ENCODE measurements around the gene FBXO22. TPM values are rescaled to one million over a fixed set of nuclear protein-coding genes. Genes with fewer than 3 reads are reported as not detected.

Gene FBXO22
- total and polyA plus RNA-seq, 2 of the 13 experiments (the other 11 are each of a cell fraction or from before 2014, with no cell fraction given): 45.7 to 112 TPM

DNA sequence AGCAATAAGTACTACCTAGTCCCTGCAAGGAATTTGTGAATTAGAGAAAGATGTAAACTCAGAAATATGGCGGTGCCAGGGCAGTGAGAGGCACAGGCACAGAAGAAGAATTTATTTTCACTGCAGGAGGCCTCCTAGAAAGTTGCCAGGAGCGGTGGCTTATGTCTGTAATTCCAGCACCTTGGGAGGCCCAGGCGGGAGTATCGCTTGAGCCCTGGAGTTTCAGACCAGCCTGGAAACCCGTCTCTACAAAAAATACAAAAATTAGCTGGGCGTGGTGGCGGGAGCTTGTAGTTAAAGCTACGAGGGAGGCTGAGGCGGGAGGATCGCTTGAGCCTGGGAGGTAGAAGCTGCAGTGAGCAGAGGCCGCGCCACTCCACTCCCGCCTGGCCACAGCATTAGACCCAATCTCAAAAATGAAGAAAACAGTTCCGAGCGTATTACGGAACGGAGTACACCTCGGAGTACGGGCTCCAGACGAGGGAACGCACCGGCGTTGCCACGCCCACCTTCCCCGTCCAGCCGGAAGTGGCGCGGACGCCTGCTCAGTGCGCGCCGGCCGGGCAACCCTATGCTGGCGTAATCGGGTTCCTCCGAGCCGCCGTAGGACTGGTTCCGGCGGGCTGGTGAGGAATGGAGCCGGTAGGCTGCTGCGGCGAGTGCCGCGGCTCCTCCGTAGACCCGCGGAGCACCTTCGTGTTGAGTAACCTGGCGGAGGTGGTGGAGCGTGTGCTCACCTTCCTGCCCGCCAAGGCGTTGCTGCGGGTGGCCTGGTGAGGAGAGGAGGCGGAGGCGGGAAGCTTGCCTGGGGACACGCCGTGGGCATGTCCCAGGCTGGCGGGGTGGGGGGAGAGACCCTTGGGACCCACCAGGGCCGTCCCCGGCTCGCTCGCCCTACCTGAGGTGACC, at the start of gene FBXO22 (continued):
- no peak for TF ChIP-seq JARID2 (CRISPR knock-in tag; IDR thresholded peaks at IDR 0.05; ENCODE audit: insufficient replicate concordance)
- no peak for TF ChIP-seq ZBTB7B (CRISPR knock-in tag; IDR thresholded peaks at IDR 0.05)
- TF ChIP-seq, protein P1, sequence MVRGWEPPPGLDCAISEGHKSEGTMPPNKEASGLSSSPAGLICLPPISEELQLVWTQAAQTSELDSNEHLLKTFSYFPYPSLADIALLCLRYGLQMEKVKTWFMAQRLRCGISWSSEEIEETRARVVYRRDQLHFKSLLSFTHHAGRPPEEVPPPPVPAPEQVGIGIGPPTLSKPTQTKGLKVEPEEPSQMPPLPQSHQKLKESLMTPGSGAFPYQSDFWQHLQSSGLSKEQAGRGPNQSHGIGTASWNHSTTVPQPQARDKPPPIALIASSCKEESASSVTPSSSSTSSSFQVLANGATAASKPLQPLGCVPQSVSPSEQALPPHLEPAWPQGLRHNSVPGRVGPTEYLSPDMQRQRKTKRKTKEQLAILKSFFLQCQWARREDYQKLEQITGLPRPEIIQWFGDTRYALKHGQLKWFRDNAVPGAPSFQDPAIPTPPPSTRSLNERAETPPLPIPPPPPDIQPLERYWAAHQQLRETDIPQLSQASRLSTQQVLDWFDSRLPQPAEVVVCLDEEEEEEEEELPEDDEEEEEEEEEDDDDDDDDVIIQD (CRISPR knock-in tag; IDR thresholded peaks at IDR 0.05; ENCODE audit: low read depth): peak; percentile 63; the same call in 1 of the 2 replicates

DNA sequence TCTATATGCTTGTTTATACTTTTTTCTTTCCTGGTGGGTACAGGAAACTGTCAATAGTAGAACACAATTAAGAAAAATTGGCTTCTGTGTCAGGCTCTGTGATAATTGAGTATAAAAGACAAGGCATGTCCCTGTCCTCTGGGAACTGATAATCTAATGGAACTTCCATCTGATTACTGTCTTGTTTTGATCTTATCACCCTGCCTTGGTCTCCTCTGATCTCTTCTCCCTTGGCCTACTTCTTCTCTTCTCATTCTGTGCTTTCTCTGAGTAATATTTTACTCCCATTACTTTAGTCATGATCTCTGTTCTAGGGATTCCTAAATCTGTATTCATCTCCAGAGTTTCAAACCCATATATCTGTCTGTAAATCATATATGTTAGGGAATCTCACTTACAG, 45.8 kb upstream of the FBXO22 start:
- Histone ChIP-seq H3K9ac (ENCODE audit: insufficient read depth, low read depth, low read length) (no peak overlapping the region), H3K9me3 (ENCODE audit: low read length) (no peaks in the 10 kb centered on the region), H3K36me3 (replicated peaks in 1 of 2; ENCODE audit: control insufficient read depth in 1 of 2, insufficient read depth in 2 of 2, low read length in 2 of 2) (peaks cover 7 to 35% of the 10 kb centered on the region in 2 experiments), H3K4me3 (replicated peaks in 1 of 3; ENCODE audit: insufficient read depth in 1 of 3, low read depth in 2 of 3, low read length in 3 of 3) (no peak overlapping the region), H3K27me3 (ENCODE audit: control insufficient read depth in 1 of 2, insufficient read depth in 2 of 2, low read length in 2 of 2) (no peaks in the 10 kb centered on the region), H3K79me2 (ENCODE audit: insufficient read depth, low read length) (peaks cover 1% of the 10 kb centered on the region), H3K27ac (ENCODE audit: extremely low read length, insufficient read depth, low read length) (no peak overlapping the region), H3K4me2 (ENCODE audit: low read depth, low read length) (no peak overlapping the region), H4K20me1 (ENCODE audit: insufficient read depth, low read length) (peaks cover 7% of the 10 kb centered on the region), H3K4me1 (ENCODE audit: insufficient read depth, low read length) (peaks cover 1% of the 10 kb centered on the region; the same call in 1 of the 2 replicates), H2AFZ (ENCODE audit: low read length) (no peak overlapping the region)
- TF ChIP-seq ZNF24 (IDR thresholded peaks at IDR 0.05): no peak
- FAIRE-seq (no peak), ATAC-seq (no peak), DNase-seq (ENCODE audit: low spot score) (no peak)
- ChIA-PET CTCF (ENCODE audit: low intra/inter-chr PET ratio, low total read pairs) (no interaction called here), POLR2A (no interaction called here)
- BruUV-seq (replicated peaks): no TSS peak
- in situ Hi-C loops (cut with HindIII; ENCODE audit: extremely low pct_ligation_motif_present, low pct_unique_long_range_greater_than_20kb): no loop called here
- intact Hi-C loops (cut with micrococcal nuclease; ENCODE audit: unreplicated experiment): no loop called here

Measured in HepG2 (cell line).